Astrocyte (in vitro differentiated cells and primary cell): Measurements from ENCODE around the gene OSGIN1.

Experiments
- CTCF ChIP-seq: IDR thresholded peaks from 2 replicates; pipeline ENCODE4 v1.5.1; 2011; ENCODE audit warnings: low read depth, mild to moderate bottlenecking, inconsistent platforms, low read length, moderate library complexity; ENCODE audit not compliant: insufficient read depth
- EZH2 ChIP-seq: IDR thresholded peaks from 2 replicates; pipeline ENCODE4 v1.6.1; 2012; ENCODE audit warnings: mild to moderate bottlenecking, low read length, inconsistent platforms; ENCODE audit not compliant: insufficient read depth

- TF ChIP-seq CTCF (no peak), EZH2 (no peak)
Measured at GRCh38 chr16:83990492-83990891, 37.5 kb downstream of the OSGIN1 start.
